ENCODE measurements around the gene TMC6.
"Not testable (repeated sequence)": the region's sequence is repeated elsewhere in the genome, so short reads cannot be mapped to it uniquely, and the experiment has no call there.

The TMC6 gene

GRCh38 chr17:78128551-78129350, at the start of gene TMC6:
TMC6 (minus strand) TSS chr17:78128755; CDS start chr17:78126832, 1,923 bp downstream.
- peak; percentile 79 for DNase-seq

- peak; percentile 74 for DNase-seq
Measured at GRCh38 chr17:78176548-78177025, 48.0 kb upstream of the TMC6 start.

GRCh38 chr17:78175643-78175981, 47.1 kb upstream of the TMC6 start:
- no peak for DNase-seq

- no peak for DNase-seq
Measured at GRCh38 chr17:78174870-78175642, 46.5 kb upstream of the TMC6 start.

- no peak for DNase-seq
Measured at GRCh38 chr17:78174346-78174869, 45.9 kb upstream of the TMC6 start.

- no peak for DNase-seq
Measured at GRCh38 chr17:78173097-78173715, 44.7 kb upstream of the TMC6 start.

GRCh38 chr17:78172249-78173051, 43.9 kb upstream of the TMC6 start:
- DNase-seq = no peak

- not testable (repeated sequence) for DNase-seq
Measured at GRCh38 chr17:78171591-78172248, 43.2 kb upstream of the TMC6 start.

GRCh38 chr17:78170692-78171590, 42.4 kb upstream of the TMC6 start:
- DNase-seq = no peak

GRCh38 chr17:78168903-78169793, 40.6 kb upstream of the TMC6 start:
- peak; percentile 68 for DNase-seq

- peak; percentile 91 for DNase-seq
Measured at GRCh38 chr17:78168242-78168902, 39.8 kb upstream of the TMC6 start, which contains the start of gene SYNGR2. SYNGR2 (plus strand) TSS chr17:78168581; CDS start chr17:78168617, 36 bp downstream.

GRCh38 chr17:78166416-78166815, 37.9 kb upstream of the TMC6 start:
- DNase-seq = no peak

GRCh38 chr17:78164748-78165607, 36.4 kb upstream of the TMC6 start:
- no peak for DNase-seq

- peak; percentile 53 for DNase-seq
Measured at GRCh38 chr17:78163881-78164747, 35.6 kb upstream of the TMC6 start.

- no peak for DNase-seq
Measured at GRCh38 chr17:78159575-78160158, 31.1 kb upstream of the TMC6 start.
